Esophagus muscularis mucosa (tissue), 4 donors: ENCODE measurements around the gene C1R.

Experiments
- CTCF ChIP-seq, 3 experiments: fragments of 200-600 bp in 2 of 3; fragments of 450-650 bp in 1 of 3; sonication (generic) in 2 of 3; IDR thresholded peaks; one replicate each; pipeline ENCODE4 v1.5.1; 2017 to 2019; ENCODE audit warnings: antibody characterized with exemption in 3 of 3, mild to moderate bottlenecking in 2 of 3, moderate library complexity in 1 of 3
- EP300 ChIP-seq: sonication (generic); formaldehyde crosslinking; IDR thresholded peaks from one replicate; pipeline ENCODE4 v1.6.1; 2017; ENCODE audit warnings: antibody characterized with exemption
- POLR2A ChIP-seq: fragments of 450-650 bp; IDR thresholded peaks from one replicate; pipeline ENCODE4 v1.6.1; 2017; ENCODE audit warnings: antibody characterized with exemption, moderate library complexity, mild to moderate bottlenecking, low read depth
- POLR2AphosphoS5 ChIP-seq, 2 donors: sonication (generic); formaldehyde crosslinking; IDR thresholded peaks; one replicate each; pipeline ENCODE4 v1.6.1; 2017; ENCODE audit warnings: antibody characterized with exemption in 2 of 2

GRCh38 chr12:7069386-7069785 lies 22.9 kb downstream of the C1R start:
- no peak for TF ChIP-seq POLR2A
- TF ChIP-seq CTCF (IDR thresholded peaks at IDR 0.05) = no peak
- TF ChIP-seq EP300 = no peak
- TF ChIP-seq POLR2AphosphoS5 (IDR thresholded peaks at IDR 0.05) = no peak
